Ovary (tissue), 9 donors: ENCODE results near the gene ANKRD60. TPM values are rescaled to one million over a fixed set of nuclear protein-coding genes. Genes with fewer than 3 reads are reported as not detected.

Source experiments
- DNase-seq, 5 donors: peaks; one replicate each; pipeline ENCODE4 v3.0.0-alpha.2; 2019 to 2020
- H3K27ac ChIP-seq, 2 donors: fragments of 200-600 bp; one replicate each; pipeline versions ENCODE4 v1.5.1 to v1.8.0; 2019 to 2022
- H3K27me3 ChIP-seq: fragments of 200-600 bp; one replicate; pipeline ENCODE4 v1.8.0; 2022
- H3K36me3 ChIP-seq: fragments of 200-600 bp; sonication (generic); one replicate; pipeline ENCODE4 v1.5.1; 2019
- H3K4me1 ChIP-seq: one replicate; pipeline ENCODE4 v1.8.1; 2013; ENCODE audit warnings: mild to moderate bottlenecking, moderate library complexity; ENCODE audit not compliant: insufficient read depth
- H3K4me3 ChIP-seq: fragments of 200-600 bp; sonication (generic); one replicate; pipeline ENCODE4 v1.5.1; 2017
- H3K9me3 ChIP-seq, 2 donors: fragments of 200-600 bp in 1 of 2; sonication (generic) in 1 of 2; one replicate each; pipeline versions ENCODE4 v1.5.1 to v1.8.1; 2013 to 2019; ENCODE audit warnings: mild to moderate bottlenecking in 1 of 2, moderate library complexity in 1 of 2
- CTCF ChIP-seq, 3 donors: fragments of 450-650 bp in 2 of 3; fragments of 200-600 bp in 1 of 3; IDR thresholded peaks; one replicate each; pipeline versions ENCODE4 v1.5.1 to v1.8.0; 2016 to 2022; ENCODE audit warnings: antibody characterized with exemption in 3 of 3, mild to moderate bottlenecking in 1 of 3
- EP300 ChIP-seq: sonication (generic); formaldehyde crosslinking; IDR thresholded peaks from one replicate; pipeline ENCODE4 v1.6.1; 2017; ENCODE audit warnings: antibody characterized with exemption
- POLR2A ChIP-seq: fragments of 450-650 bp; IDR thresholded peaks from one replicate; pipeline ENCODE4 v1.6.1; 2017; ENCODE audit warnings: antibody characterized with exemption, mild to moderate bottlenecking, moderate library complexity
- WGBS, 3 donors: extraction: QIAGEN DNeasy Blood & Tissue Kit in 1 of 3; methylation state at CpG; one replicate each; pipeline versions ENCODE4 v1.1.5 to v1.1.7; 2013 to 2017; 5-methylcytosine and 5-hydroxymethylcytosine counted together
- intact Hi-C, 4 donors: fragments of 100-400 bp; cut with DNase I; formaldehyde crosslinking; loops; one replicate each; pipeline versions ENCODE4 v1.11.0 to v1.15.1; 2022 to 2023
- polyA plus RNA-seq, 2 donors: library from polyadenylated mRNA; stranded (reverse); fragments of 200-250 nt in 1 of 2; fragments of 350-450 nt in 1 of 2; fragmentation: Illumina TruSeq in 1 of 2; extraction: RNeasy Lipid Tissue Mini Kit (QIAGEN cat#74804) in 1 of 2; gene quantifications; one replicate each; pipeline ENCODE4 v1.2.3, GENCODE V29; 2013 to 2014
- total RNA-seq, 7 donors: library from RNA; depleted of rRNA in 2 of 7; stranded (reverse); fragments of >200 nt in 2 of 7; fragmentation: NEBNext Ultra II Directional in 3 of 7; extraction: Animal tissue kit (Norgen Biotek cat#: 25700) in 3 of 7; gene quantifications; one replicate each; pipeline versions ENCODE4 v1.1.0 to v1.2.4, GENCODE V29; 2016 to 2023
- donor health status: DM: no; HTN: no; CAD: no; lungs with moderate emphysema.
- donor health status: DM: no; HTN: no; CAD: no.
- donor health status: Bipolar disorder and iron deficiency.
- donor health status: DM: yes; HTN: yes; CAD: no.
- donor health status: DM: no; HTN: no; CAD: no.
- donor health status: DM: yes; HTN: yes; CAD: no.

Gene ANKRD60
- total and polyA plus RNA-seq, 9 donors, result not detected

- no peaks in the 10 kb centered on the region for H3K9me3 ChIP-seq
- WGBS, 3 donors, result 92 to 98% (median 94%) methylated on average over 3 of the region's 3 CpGs
- no peaks in the 10 kb centered on the region for H3K27me3 ChIP-seq
- no peak overlapping the region for H3K27ac ChIP-seq
- DNase-seq, result no peak
- intact Hi-C loops, result loop anchor here in 1 of 4 donors (5.0 kb wide), 1 partner anchor 532 kb away; no protein-coding TSS in a partner anchor
- no peak overlapping the region for H3K4me3 ChIP-seq
- no peaks in the 10 kb centered on the region for H3K36me3 ChIP-seq
- peaks cover 6% of the 10 kb centered on the region for H3K4me1 ChIP-seq
- TF ChIP-seq CTCF (IDR thresholded peaks at IDR 0.05) (no peak), EP300 (no peak), POLR2A (no peak)
These were observed 44.4 kb downstream of the ANKRD60 start for GRCh38 chr20:58184063-58184462.

- 94 to 96% (median 95%) methylated on average over 8 of the region's 8 CpGs for WGBS, 3 donors
- intact Hi-C loops, result loop anchor here in 2 of 4 donors (2.0 to 5.0 kb wide), 2 partner anchors 530 to 534 kb away; no protein-coding TSS in a partner anchor
- no peak for DNase-seq
These were observed 45.8 kb downstream of the ANKRD60 start for GRCh38 chr20:58182521-58183140.

GRCh38 chr20:58179432-58180099 lies 48.9 kb downstream of the ANKRD60 start:
- Histone ChIP-seq H3K4me1 (peaks cover 10% of the 10 kb centered on the region), H3K9me3 (no peaks in the 10 kb centered on the region), H3K27me3 (no peaks in the 10 kb centered on the region), H3K36me3 (no peaks in the 10 kb centered on the region), H3K4me3 (peak overlapping the region; percentile 12), H3K27ac (no peak overlapping the region)
- WGBS, 3 donors, result 1 to 2% (median 1%) methylated on average over 36 to 46 of the region's 46 CpGs
- TF ChIP-seq EP300, result no peak
- peak; percentile 97 to 98 (median 97) for TF ChIP-seq CTCF (IDR thresholded peaks at IDR 0.05)
- intact Hi-C loops, result loop anchor here (2.0 to 10.0 kb wide), 4 partner anchors 47 to 527 kb away; no protein-coding TSS in a partner anchor
- peak; percentile 57 to 88 (median 69) for DNase-seq

More at GRCh38 chr20:58182521-58183140, 45.8 kb downstream of the ANKRD60 start:
- Histone ChIP-seq H3K4me1 (peaks cover 7% of the 10 kb centered on the region), H3K4me3 (no peak overlapping the region), H3K36me3 (no peaks in the 10 kb centered on the region), H3K27ac (no peak overlapping the region), H3K9me3 (no peaks in the 10 kb centered on the region), H3K27me3 (no peaks in the 10 kb centered on the region)
- TF ChIP-seq POLR2A (no peak), EP300 (no peak), CTCF (IDR thresholded peaks at IDR 0.05) (no peak)

- Histone ChIP-seq H3K27me3 (no peaks in the 10 kb centered on the region), H3K9me3 (no peaks in the 10 kb centered on the region), H3K27ac (no peak overlapping the region), H3K4me3 (peak overlapping the region; percentile 12), H3K36me3 (no peaks in the 10 kb centered on the region), H3K4me1 (peaks cover 10% of the 10 kb centered on the region)
- WGBS, 3 donors, result 57 to 58% (median 57%) methylated on average over 9 of the region's 9 CpGs
- intact Hi-C loops, result loop anchor here in 3 of 4 donors (2.0 to 10.0 kb wide), 3 partner anchors 47 to 524 kb away; no protein-coding TSS in a partner anchor
- TF ChIP-seq POLR2A, result no peak
- no peak for TF ChIP-seq EP300
- no peak for TF ChIP-seq CTCF (IDR thresholded peaks at IDR 0.05)
- DNase-seq, result no peak
These were observed 49.4 kb downstream of the ANKRD60 start for GRCh38 chr20:58179083-58179431.
